ENCODE measurements around the gene TMIGD3. TPM values are rescaled to one million over a fixed set of nuclear protein-coding genes. Genes with fewer than 3 reads are reported as not detected.
"Not testable (repeated sequence)": the region's sequence is repeated elsewhere in the genome, so short reads cannot be mapped to it uniquely, and the experiment has no call there.

TMIGD3 gene
- polyA plus RNA-seq (ENCODE audit: insufficient read length in 3 of 3), result 1 to 10 TPM; 1.1 to 1.8 (median 1.2) TPM

DNA sequence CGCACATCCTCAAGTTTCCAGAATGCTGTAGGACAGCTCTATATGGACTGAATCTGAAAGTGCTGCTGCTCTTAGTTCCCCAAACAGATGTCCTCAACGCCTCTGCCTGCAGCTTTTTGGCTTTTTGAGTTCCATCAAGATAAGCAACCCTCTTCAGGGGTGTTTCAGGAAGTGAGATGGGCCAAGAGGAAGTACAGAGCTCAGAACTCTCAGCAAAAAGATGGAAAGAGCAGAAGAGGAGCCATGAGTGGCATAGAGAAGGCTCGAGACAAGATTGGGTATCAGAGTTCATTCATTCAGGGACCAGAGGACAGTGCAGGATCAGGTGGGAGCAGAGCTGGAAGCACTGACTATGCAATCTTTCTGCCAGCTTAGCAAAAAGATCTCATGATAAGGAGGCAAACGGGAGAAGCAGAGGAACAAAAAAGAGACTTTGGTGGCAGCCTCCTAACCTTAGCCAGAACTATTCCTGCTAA is at the start of gene TMIGD3, which contains the start of gene ADORA3:
TMIGD3 (minus strand) TSS at position 49 of the 476 bp plus-strand sequence. CDS start 279 bp downstream, outside the sequence.
ADORA3 (minus strand) TSS at position 49 of the 476 bp plus-strand sequence. CDS start 279 bp downstream, outside the sequence.
- no peak for DNase-seq (ENCODE audit: low read depth in 3 of 3, low spot score in 2 of 3)

DNA sequence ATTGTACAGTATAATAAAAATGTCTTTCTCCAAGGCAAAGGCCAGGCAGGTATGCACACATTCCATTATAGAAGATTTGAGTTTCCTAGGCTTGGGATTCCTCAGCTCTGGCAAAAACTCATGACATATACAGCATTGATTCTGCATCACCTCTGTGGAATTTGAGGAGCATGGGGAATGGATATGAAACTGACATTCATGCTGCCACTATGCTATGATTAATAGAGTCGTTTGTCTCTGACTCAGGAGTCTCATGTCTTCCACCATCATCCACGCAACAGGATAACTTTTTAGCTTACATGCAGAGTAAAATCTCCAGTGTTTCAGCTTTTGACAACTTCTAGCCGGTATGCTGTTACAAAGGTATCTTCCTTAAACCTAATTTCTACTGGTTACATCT is 49.8 kb upstream of the TMIGD3 start:
- DNase-seq (ENCODE audit: low read depth in 3 of 3, low spot score in 2 of 3), result no peak

DNA sequence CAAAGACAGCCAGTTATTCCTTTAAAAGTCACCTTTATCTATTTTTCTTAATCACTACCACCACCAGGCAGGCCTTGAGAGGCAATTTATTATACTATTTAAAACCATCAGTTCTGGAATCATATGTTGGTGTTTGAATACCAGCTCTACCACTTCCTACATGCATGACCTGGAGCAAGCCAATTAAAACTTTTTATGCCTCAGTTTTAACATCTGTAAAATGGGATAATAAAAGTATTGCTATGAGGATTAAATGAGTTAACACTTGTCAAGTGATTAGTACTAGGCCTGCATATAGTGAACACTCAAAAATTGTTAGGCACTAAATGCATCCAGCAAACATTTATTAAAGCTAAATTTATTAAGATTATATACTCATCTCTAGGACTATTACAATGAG is 49.2 kb upstream of the TMIGD3 start:
- DNase-seq (ENCODE audit: low read depth in 3 of 3, low spot score in 2 of 3), result no peak

- DNase-seq (ENCODE audit: low read depth in 3 of 3, low spot score in 2 of 3), result no peak
These were observed 48.4 kb upstream of the TMIGD3 start for GRCh38 chr1:111551623-111552411.

DNA sequence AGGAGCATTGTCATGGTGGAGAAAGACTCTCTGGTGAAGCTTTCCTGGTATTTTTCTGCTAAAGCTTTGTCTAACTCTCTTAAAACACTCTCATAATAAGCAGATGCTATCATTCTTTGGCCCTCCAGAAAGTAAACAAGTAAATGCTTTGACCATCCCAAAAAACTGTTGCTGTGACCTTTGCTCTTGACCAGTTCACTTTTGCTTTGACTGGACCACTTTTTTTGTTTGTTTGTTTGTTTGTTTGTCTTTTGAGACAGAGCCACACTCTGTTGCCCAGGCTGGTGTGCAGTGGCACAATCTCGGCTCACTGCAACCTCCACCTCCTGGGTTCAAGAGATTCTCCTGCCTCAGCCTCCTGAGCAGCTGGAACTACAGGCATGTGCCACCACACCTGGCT is 44.4 kb upstream of the TMIGD3 start:
- DNase-seq (ENCODE audit: low read depth in 3 of 3, low spot score in 2 of 3), result not testable (repeated sequence)

GRCh38 chr1:111542187-111542586 is 38.8 kb upstream of the TMIGD3 start:
- no peak for DNase-seq (ENCODE audit: low read depth in 3 of 3, low spot score in 2 of 3)

DNA sequence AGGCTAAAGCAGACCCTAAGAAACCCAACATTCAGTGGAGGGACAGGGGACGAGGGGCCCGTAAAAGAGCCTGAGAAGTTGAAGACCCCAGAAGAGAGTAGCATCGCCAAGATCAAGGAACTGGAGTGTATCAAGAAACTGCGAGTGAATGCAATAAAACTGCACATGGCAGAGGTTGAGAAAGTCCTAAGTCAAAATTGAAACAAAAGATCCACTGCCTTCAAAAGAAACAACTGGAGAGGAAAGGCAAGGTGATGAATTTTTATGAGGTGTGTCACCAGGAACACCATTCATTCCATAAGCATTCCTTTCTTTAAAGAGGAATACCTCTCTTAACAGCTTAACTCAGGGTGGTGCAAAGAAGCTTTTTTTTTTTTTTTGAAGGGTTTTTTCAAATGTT is 38.3 kb upstream of the TMIGD3 start:
- DNase-seq (ENCODE audit: low read depth in 3 of 3, low spot score in 2 of 3), result no peak

DNA sequence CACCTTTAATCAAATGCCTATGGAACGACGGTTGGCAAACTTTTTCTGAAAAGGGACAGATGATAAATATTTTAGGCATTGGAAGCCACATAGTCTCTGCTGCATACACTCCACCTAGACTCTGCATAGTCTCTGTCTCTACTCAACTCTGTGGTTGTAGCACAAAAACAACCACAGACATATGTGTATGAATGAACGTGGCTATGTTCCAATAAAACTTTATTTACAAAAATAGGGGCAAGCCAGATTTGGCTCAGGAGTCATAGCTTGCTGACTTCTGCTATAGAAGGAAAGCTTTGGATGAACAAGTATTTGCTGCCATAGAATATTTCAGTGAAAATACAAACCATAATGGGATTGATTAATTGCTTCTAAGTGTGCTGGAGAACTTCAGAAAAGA is 37.5 kb upstream of the TMIGD3 start:
- DNase-seq (ENCODE audit: low read depth in 3 of 3, low spot score in 2 of 3), result no peak

- no peak for DNase-seq (ENCODE audit: low read depth in 3 of 3, low spot score in 2 of 3)
These were observed 35.1 kb upstream of the TMIGD3 start for GRCh38 chr1:111538343-111539025.

- no peak for DNase-seq (ENCODE audit: low read depth in 3 of 3, low spot score in 2 of 3)
These were observed 32.1 kb upstream of the TMIGD3 start for GRCh38 chr1:111535256-111536191.

DNA sequence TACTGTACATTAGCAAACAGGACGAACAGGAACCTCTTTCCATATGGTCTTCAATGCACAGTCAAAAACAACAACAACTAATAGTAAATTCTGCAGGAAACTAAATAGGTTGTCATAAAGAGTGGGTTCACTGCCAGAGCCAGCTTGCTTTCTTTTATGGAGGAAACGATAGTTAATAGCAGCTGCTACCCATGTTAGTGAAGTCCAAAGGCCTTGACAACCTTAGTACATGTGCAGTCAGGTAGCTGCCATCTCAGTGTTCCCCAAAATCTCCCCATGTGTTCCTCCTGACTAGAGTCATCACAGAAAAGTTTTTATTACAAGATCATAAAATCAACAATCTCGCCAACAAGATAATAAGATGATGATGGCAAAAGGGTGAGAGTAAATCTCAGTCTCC is 16.6 kb upstream of the TMIGD3 start:
- no peak for DNase-seq (ENCODE audit: low read depth in 3 of 3, low spot score in 2 of 3)

DNA sequence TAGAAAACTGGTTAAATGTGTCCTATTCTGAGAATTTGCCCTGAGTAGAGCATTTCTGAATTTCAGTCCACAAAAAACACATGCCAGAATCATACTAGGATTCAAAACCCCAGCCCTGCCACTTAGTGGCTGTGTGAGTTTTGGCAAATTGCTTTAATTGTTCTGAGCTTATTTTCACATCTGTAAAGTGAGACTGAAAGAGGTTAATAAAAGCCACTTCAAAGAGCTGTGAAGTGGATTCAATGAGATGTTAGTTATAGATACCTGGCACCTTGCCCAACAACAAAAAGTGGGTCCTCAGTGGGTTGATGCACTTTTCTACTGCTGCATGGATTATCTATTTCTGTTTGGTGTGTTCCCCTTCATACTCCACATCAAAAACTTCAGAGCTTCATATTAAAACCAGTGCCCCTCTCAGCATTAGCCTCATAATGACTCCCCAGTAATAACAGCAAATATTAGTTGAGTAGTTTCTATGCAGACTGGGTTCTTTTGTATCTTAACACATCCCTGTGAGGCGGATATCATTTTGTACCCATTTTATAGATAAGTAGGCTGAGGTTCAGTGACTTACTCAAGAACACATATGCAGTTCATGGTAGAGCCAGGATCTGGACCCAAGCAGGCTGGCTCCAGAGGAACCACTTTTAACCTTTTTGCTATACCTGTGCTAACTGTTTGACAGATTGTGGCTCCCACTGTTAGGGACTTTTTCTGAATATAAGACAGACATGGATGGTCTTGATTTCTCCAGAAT is 14.2 kb upstream of the TMIGD3 start:
- no peak for DNase-seq (ENCODE audit: low read depth in 3 of 3, low spot score in 2 of 3)

DNA sequence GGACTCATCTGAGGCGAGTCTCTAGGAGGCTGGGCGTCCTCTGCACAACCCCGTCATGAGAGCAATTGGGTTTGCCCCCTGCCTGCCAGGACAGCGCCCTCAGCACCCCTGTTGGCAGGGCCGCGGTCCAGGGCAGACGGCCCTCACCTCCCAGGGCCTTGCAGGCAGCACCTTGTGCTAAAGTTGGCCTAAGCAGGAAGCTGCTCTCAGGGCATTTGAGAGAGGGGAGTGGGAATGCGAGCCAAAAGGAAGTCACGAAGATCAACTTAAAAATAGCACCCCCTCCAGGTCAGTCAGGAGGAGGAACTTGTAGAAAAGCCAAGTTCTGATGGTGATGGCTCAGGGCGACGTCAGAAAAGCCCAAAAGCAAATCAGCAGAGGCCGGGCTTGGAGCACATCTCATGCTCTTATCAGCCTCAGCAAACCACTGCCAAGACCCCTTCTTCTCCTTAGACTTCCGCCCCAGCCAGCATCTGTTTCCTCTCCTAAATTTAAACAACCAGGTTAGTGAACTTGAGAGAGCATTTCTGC is 12.6 kb upstream of the TMIGD3 start:
- DNase-seq (ENCODE audit: low read depth in 3 of 3, low spot score in 2 of 3), result peak in 2 of 3 donors; percentile 36 to 37

GRCh38 chr1:111515291-111516004 is 12.0 kb upstream of the TMIGD3 start:
- DNase-seq (ENCODE audit: low read depth in 3 of 3, low spot score in 2 of 3), result no peak

GRCh38 chr1:111513410-111514020 is 10.1 kb upstream of the TMIGD3 start:
- no peak for DNase-seq (ENCODE audit: low read depth in 3 of 3, low spot score in 2 of 3)

- DNase-seq (ENCODE audit: low read depth in 3 of 3, low spot score in 2 of 3), result no peak
These were observed 9.5 kb upstream of the TMIGD3 start for GRCh38 chr1:111512931-111513330.

DNA sequence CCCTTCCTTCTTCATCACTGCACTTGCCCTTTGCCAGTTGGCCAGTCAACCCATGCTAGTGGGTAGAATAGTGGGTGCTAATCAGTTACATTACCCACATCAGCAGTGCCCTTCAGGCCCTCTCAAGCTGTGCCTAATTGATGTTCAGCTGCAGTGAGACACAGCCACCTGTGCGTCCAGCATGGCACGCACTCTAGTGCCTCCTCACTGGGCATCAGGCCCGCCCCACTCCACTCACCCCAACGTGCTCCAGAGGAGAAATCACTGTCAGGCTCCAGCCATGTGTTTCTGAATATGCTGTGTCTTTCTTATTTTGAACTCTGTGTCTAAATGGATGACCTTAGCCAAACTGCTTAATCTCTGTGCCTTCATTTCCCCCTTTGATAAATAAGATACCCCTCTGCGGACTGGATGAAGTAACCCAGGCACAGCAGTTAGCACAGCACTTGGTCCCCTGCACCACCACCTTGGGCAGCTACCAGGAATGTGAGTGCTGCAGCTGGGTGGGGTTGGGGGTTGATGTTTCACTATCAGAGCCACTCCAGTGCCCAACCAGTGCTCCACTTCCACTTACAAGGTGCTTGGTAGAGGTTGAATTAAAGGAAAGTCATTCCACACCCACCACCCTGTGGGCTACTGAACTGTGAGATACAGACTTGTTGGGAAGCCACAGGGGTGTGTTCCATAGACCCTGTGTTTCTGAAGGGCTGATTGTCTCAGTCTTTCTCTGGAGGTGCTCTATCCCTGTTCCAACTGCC is 8.9 kb upstream of the TMIGD3 start:
- no peak for DNase-seq (ENCODE audit: low read depth in 3 of 3, low spot score in 2 of 3)

DNA sequence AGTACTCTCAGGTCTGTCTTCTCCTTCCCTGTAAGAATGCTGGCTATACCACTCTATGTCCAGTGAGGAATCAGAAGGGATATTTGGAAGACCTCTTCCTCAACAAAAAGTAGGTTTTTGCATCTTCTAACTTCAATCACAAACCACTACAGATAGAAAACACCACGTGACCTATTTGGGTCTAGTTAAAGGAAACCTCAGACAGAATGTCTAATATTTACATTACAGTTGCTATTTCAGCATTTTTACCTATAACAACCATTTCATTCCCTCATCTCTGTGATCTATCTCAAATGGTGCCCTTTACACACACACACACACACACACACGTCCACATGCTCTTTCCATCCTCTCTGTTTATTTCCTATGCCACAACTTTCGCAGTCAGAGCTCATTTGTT is 7.9 kb upstream of the TMIGD3 start:
- DNase-seq (ENCODE audit: low read depth in 3 of 3, low spot score in 2 of 3), result no peak
